Loucy (cell line): ENCODE results near the gene EPHA7.

Source experiments
- H2AFZ ChIP-seq: fragments of 200-600 bp; sonication (generic); 2 replicates; pipeline ENCODE4 v1.6.0; 2016; ENCODE audit warnings: antibody characterized with exemption, mild to moderate bottlenecking, low read length, moderate library complexity
- H3F3A ChIP-seq: fragments of 200-600 bp; 2 replicates; pipeline ENCODE4 v1.6.0; 2016; ENCODE audit warnings: antibody characterized with exemption, low read depth, mild to moderate bottlenecking
- H3K27me3 ChIP-seq: fragments of 200-600 bp; sonication (generic); 2 replicates; pipeline ENCODE4 v1.6.1; 2014; ENCODE audit warnings: low read length, mild to moderate bottlenecking; ENCODE audit not compliant: insufficient read depth, poor library complexity, severe bottlenecking
- H3K36me3 ChIP-seq: fragments of 200-600 bp; sonication (generic); 2 replicates; pipeline ENCODE4 v1.6.1; 2016; ENCODE audit warnings: low read length; ENCODE audit not compliant: insufficient read depth
- H3K4me1 ChIP-seq: fragments of 200-600 bp; sonication (generic); 2 replicates; pipeline ENCODE4 v1.5.1; 2014; ENCODE audit warnings: low read length, mild to moderate bottlenecking; ENCODE audit not compliant: insufficient read depth, poor library complexity, severe bottlenecking
- H3K4me2 ChIP-seq: fragments of 200-600 bp; sonication (generic); 2 replicates; pipeline ENCODE4 v1.6.0; 2014; ENCODE audit warnings: antibody characterized with exemption, low read length, low read depth, mild to moderate bottlenecking; ENCODE audit not compliant: poor library complexity, severe bottlenecking
- H3K4me3 ChIP-seq: fragments of 200-600 bp; sonication (generic); 2 replicates; pipeline ENCODE4 v1.5.1; 2014; ENCODE audit warnings: low read length, mild to moderate bottlenecking, mixed read lengths; ENCODE audit not compliant: poor library complexity, severe bottlenecking
- H3K79me2 ChIP-seq: fragments of 200-600 bp; sonication (generic); 2 replicates; pipeline ENCODE4 v1.6.1; 2014; ENCODE audit warnings: low read length; ENCODE audit not compliant: insufficient read depth
- H3K9ac ChIP-seq: fragments of 200-600 bp; sonication (generic); 2 replicates; pipeline ENCODE4 v1.6.0; 2014; ENCODE audit warnings: mild to moderate bottlenecking, low read depth, low read length, moderate library complexity; ENCODE audit not compliant: poor library complexity, severe bottlenecking
- H3K9me2 ChIP-seq: fragments of 200-600 bp; sonication (generic); replicated peaks from 2 replicates; pipeline ENCODE4 v1.6.1; 2016; ENCODE audit warnings: low read depth, low read length, mixed read lengths
- H3K9me3 ChIP-seq: fragments of 200-600 bp; sonication (generic); 2 replicates; pipeline ENCODE4 v1.6.1; 2014; ENCODE audit warnings: mild to moderate bottlenecking, antibody characterized with exemption, low read length, low read depth; ENCODE audit not compliant: insufficient read depth
- H4K20me1 ChIP-seq: fragments of 200-600 bp; sonication (generic); 2 replicates; pipeline ENCODE4 v1.6.0; 2014; ENCODE audit warnings: antibody characterized with exemption, low read length, mild to moderate bottlenecking; ENCODE audit not compliant: insufficient read depth, poor library complexity, severe bottlenecking
- EZH2phosphoT487 ChIP-seq: fragments of 200-600 bp; IDR thresholded peaks from 2 replicates; pipeline ENCODE4 v1.6.1; 2018; ENCODE audit warnings: antibody characterized with exemption, mild to moderate bottlenecking, moderate library complexity, borderline replicate concordance
- TF ChIP-seq, protein P1 (sequence below): fragments of 200-600 bp; sonication (generic); conservative IDR thresholded peaks from 2 replicates; pipeline ENCODE4 v1.5.1; 2014; ENCODE audit warnings: mild to moderate bottlenecking, antibody characterized with exemption, low read length

Gene EPHA7

GRCh38 chr6:93238632-93239031, 180.7 kb downstream of the EPHA7 start:
- Histone ChIP-seq H4K20me1 (no peaks in the 10 kb centered on the region), H3K79me2 (no peaks in the 10 kb centered on the region), H3K9me3 (no peaks in the 10 kb centered on the region), H3K4me3 (no peak overlapping the region), H3K9ac (no peak overlapping the region), H3K4me2 (no peak overlapping the region), H2AFZ (no peak overlapping the region), H3K4me1 (no peaks in the 10 kb centered on the region), H3K27me3 (no peaks in the 10 kb centered on the region), H3K36me3 (no peaks in the 10 kb centered on the region), H3K9me2 (no peaks in the 10 kb centered on the region), H3F3A (no peaks in the 10 kb centered on the region)
- TF ChIP-seq EZH2phosphoT487: no peak
- TF ChIP-seq, protein P1, sequence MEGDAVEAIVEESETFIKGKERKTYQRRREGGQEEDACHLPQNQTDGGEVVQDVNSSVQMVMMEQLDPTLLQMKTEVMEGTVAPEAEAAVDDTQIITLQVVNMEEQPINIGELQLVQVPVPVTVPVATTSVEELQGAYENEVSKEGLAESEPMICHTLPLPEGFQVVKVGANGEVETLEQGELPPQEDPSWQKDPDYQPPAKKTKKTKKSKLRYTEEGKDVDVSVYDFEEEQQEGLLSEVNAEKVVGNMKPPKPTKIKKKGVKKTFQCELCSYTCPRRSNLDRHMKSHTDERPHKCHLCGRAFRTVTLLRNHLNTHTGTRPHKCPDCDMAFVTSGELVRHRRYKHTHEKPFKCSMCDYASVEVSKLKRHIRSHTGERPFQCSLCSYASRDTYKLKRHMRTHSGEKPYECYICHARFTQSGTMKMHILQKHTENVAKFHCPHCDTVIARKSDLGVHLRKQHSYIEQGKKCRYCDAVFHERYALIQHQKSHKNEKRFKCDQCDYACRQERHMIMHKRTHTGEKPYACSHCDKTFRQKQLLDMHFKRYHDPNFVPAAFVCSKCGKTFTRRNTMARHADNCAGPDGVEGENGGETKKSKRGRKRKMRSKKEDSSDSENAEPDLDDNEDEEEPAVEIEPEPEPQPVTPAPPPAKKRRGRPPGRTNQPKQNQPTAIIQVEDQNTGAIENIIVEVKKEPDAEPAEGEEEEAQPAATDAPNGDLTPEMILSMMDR: no peak

DNA sequence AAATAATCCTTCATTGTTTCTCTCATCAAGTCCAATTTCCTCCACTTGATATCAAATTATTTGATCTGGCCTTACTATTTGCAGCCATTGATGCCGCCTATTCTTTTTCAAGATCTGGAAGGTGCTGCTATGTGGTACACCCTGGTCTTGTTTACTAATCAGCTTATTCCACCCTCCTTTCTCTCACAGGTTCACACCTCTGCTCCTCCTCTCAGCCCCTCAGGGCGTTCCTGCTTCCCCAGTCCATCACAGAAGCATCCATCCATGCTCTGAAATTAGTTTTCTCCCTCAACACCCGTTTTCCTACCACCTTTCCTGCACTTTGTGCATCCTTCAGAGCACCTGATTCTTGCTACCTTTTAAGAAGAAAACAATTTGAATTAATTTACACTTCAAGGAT, 183.6 kb downstream of the EPHA7 start:
- H2AFZ ChIP-seq: no peak overlapping the region
- H3F3A ChIP-seq: no peaks in the 10 kb centered on the region
- TF ChIP-seq EZH2phosphoT487: no peak
- TF ChIP-seq, protein P1: no peak
- H3K36me3 ChIP-seq: no peaks in the 10 kb centered on the region
- H3K9ac ChIP-seq: no peak overlapping the region
- H4K20me1 ChIP-seq: no peaks in the 10 kb centered on the region
- no peaks in the 10 kb centered on the region for H3K4me1 ChIP-seq
- no peak overlapping the region for H3K4me2 ChIP-seq
- H3K9me3 ChIP-seq: no peaks in the 10 kb centered on the region
- H3K27me3 ChIP-seq: no peaks in the 10 kb centered on the region
- H3K79me2 ChIP-seq: no peaks in the 10 kb centered on the region
- H3K4me3 ChIP-seq: no peak overlapping the region
- H3K9me2 ChIP-seq: no peaks in the 10 kb centered on the region

DNA sequence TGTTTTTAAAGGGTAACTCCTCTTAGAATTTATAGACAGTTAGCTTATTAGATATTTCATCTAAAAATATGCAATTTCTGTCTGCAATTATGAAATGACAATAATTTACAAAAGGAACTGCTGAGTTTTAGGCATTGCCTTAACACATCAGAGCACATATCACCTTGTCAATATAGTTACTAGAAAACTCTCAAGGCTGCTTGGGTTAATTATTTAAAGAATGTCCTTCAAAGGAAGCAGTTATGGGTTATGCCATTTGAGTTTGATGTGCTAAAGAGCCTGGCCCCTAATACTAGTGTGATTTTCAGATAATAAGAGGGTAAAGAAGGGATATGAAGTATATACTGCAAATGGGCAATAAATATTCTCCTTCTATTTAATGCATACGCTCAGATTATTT, 192.5 kb downstream of the EPHA7 start:
- no peaks in the 10 kb centered on the region for H3K4me1 ChIP-seq
- no peaks in the 10 kb centered on the region for H3K36me3 ChIP-seq
- no peaks in the 10 kb centered on the region for H3K27me3 ChIP-seq
- TF ChIP-seq, protein P1: no peak
- no peak for TF ChIP-seq EZH2phosphoT487
- no peaks in the 10 kb centered on the region for H3F3A ChIP-seq
- no peak overlapping the region for H2AFZ ChIP-seq
- no peak overlapping the region for H3K9ac ChIP-seq
- H3K79me2 ChIP-seq: no peaks in the 10 kb centered on the region
- H3K4me3 ChIP-seq: no peak overlapping the region
- no peaks in the 10 kb centered on the region for H3K9me2 ChIP-seq
- H3K9me3 ChIP-seq: no peaks in the 10 kb centered on the region
- H4K20me1 ChIP-seq: no peaks in the 10 kb centered on the region
- no peak overlapping the region for H3K4me2 ChIP-seq
